HG02943 (cell line): ENCODE measurements around the gene TIMM29.

ENCODE experiments used
- ATAC-seq: cut with Tn5 transposase; IDR thresholded peaks from one replicate; pipeline ENCODE4 v1.9.1; 2021; ENCODE audit warnings: mild to moderate bottlenecking, low read depth, moderate library complexity; ENCODE audit not compliant: unreplicated experiment

Gene TIMM29

GRCh38 chr19:10928563-10929401 lies at the start of gene TIMM29, which contains the start of gene YIPF2:
Gene TIMM29 (plus strand): TSS chr19:10928811. CDS start chr19:10928823, 12 bp downstream.
Gene YIPF2 (minus strand): TSS chr19:10928639. CDS start chr19:10928410, 229 bp downstream.
- ATAC-seq, result peak; percentile 77

GRCh38 chr19:10881403-10882107 lies 47.1 kb upstream of the TIMM29 start:
- ATAC-seq, result no peak

- no peak for ATAC-seq
Observed at GRCh38 chr19:10882108-10882457, 46.5 kb upstream of the TIMM29 start.

- no peak for ATAC-seq
Observed at GRCh38 chr19:10884274-10884673, 44.3 kb upstream of the TIMM29 start.

GRCh38 chr19:10885201-10886169 lies 43.1 kb upstream of the TIMM29 start:
- no peak for ATAC-seq

- ATAC-seq, result no peak
Observed at GRCh38 chr19:10887616-10888367, 40.8 kb upstream of the TIMM29 start.

GRCh38 chr19:10888421-10888866 lies 40.2 kb upstream of the TIMM29 start:
- ATAC-seq, result no peak

- ATAC-seq, result no peak
Observed at GRCh38 chr19:10889880-10890279, 38.7 kb upstream of the TIMM29 start.

GRCh38 chr19:10891405-10892086 lies 37.1 kb upstream of the TIMM29 start:
- no peak for ATAC-seq

GRCh38 chr19:10892256-10892655 lies 36.4 kb upstream of the TIMM29 start:
- no peak for ATAC-seq

- ATAC-seq, result no peak
Observed at GRCh38 chr19:10894911-10895213, 33.7 kb upstream of the TIMM29 start.

- ATAC-seq, result no peak
Observed at GRCh38 chr19:10895363-10895762, 33.2 kb upstream of the TIMM29 start.

- no peak for ATAC-seq
Observed at GRCh38 chr19:10895920-10896319, 32.7 kb upstream of the TIMM29 start.

GRCh38 chr19:10896851-10897526 lies 31.6 kb upstream of the TIMM29 start:
- no peak for ATAC-seq

- ATAC-seq, result no peak
Observed at GRCh38 chr19:10898633-10899032, 30.0 kb upstream of the TIMM29 start.

- no peak for ATAC-seq
Observed at GRCh38 chr19:10899151-10899653, 29.4 kb upstream of the TIMM29 start.

- ATAC-seq, result no peak
Observed at GRCh38 chr19:10907925-10908324, 20.7 kb upstream of the TIMM29 start.

- no peak for ATAC-seq
Observed at GRCh38 chr19:10908380-10908960, 20.1 kb upstream of the TIMM29 start.
